MCF 10A (cell line): ENCODE measurements around the gene AHNAK. TPM values are rescaled to one million over a fixed set of nuclear protein-coding genes. Genes with fewer than 3 reads are reported as not detected.

Experiments used
- BruUV-seq: library from RNA; stranded (reverse); fragments of 400-500 nt; replicated peaks from 2 replicates; lab custom pipeline; 2021; lab: Mats Ljungman, UMichigan
- CTCF ChIA-PET: fragments of 300-600 bp; sonication (Branson Sonifier 250); formaldehyde crosslinking; extraction: SDS; loops from one replicate; lab custom pipeline; 2021; ENCODE audit warnings: antibody characterized with exemption, inconsistent platforms; lab: Yijun Ruan, JAX
- POLR2A ChIA-PET: fragments of 300-600, 350-650 bp; sonication (Branson Sonifier 250); formaldehyde crosslinking; extraction: SDS; loops from one replicate; lab custom pipeline; 2020; ENCODE audit warnings: antibody characterized with exemption, inconsistent platforms; lab: Yijun Ruan, JAX
- DNase-seq: peaks from one replicate; pipeline ENCODE4 v3.0.0-alpha.2; 2018; ENCODE audit not compliant: unreplicated experiment
- H3K27ac Mint-ChIP-seq: one replicate; pipeline ENCODE4 v1.8.0; 2022; ENCODE audit warnings: mild to moderate bottlenecking, low read depth, mixed read lengths; ENCODE audit not compliant: unreplicated experiment
- H3K27me3 Mint-ChIP-seq: one replicate; pipeline ENCODE4 v1.8.0; 2022; ENCODE audit warnings: mixed read lengths; ENCODE audit not compliant: insufficient read depth, unreplicated experiment
- H3K36me3 Mint-ChIP-seq: one replicate; pipeline ENCODE4 v1.8.0; 2022; ENCODE audit warnings: mild to moderate bottlenecking, moderate library complexity, mixed read lengths; ENCODE audit not compliant: insufficient read depth, unreplicated experiment
- H3K4me1 Mint-ChIP-seq: one replicate; pipeline ENCODE4 v1.8.0; 2022; ENCODE audit warnings: mixed read lengths; ENCODE audit not compliant: insufficient read depth, unreplicated experiment
- H3K4me3 Mint-ChIP-seq: one replicate; pipeline ENCODE4 v1.8.0; 2022; ENCODE audit warnings: mild to moderate bottlenecking, moderate library complexity, mixed read lengths; ENCODE audit not compliant: unreplicated experiment
- H3K9me3 Mint-ChIP-seq: one replicate; pipeline ENCODE4 v1.8.0; 2022; ENCODE audit warnings: mixed read lengths; ENCODE audit not compliant: unreplicated experiment
- CTCF ChIP-seq: fragments of 200-600 bp; IDR thresholded peaks from one replicate; pipeline ENCODE4 v1.8.0; 2022; ENCODE audit warnings: antibody characterized with exemption, mild to moderate bottlenecking; ENCODE audit not compliant: unreplicated experiment
- intact Hi-C: fragments of 100-400 bp; cut with micrococcal nuclease; formaldehyde crosslinking; loops from 2 replicates; pipeline ENCODE4 v1.14.1; 2022
- total RNA-seq: library from RNA; stranded (reverse); gene quantifications from 2 replicates; pipeline ENCODE4 v1.2.3, GENCODE V29; 2022

AHNAK gene
- total RNA-seq, 1 experiment from 2014 or later = 429 TPM

GRCh38 chr11:62535802-62536201, 10.8 kb downstream of the AHNAK start:
- no peak for DNase-seq
- H3K9me3 Mint-ChIP-seq = no peaks in the 10 kb centered on the region
- CTCF ChIA-PET = interaction anchor here (13.1 kb wide), 1 partner anchor 23 kb away, joined by 225 read pairs; no protein-coding TSS in a partner anchor
- no peak overlapping the region for H3K4me3 Mint-ChIP-seq
- TF ChIP-seq CTCF = no peak
- no peak overlapping the region for H3K27ac Mint-ChIP-seq
- POLR2A ChIA-PET = no interaction called here
- peaks cover 22% of the 10 kb centered on the region for H3K4me1 Mint-ChIP-seq
- no peaks in the 10 kb centered on the region for H3K27me3 Mint-ChIP-seq
- BruUV-seq = no TSS peak
- peaks cover 81% of the 10 kb centered on the region for H3K36me3 Mint-ChIP-seq
- intact Hi-C loops = no loop called here

- intact Hi-C loops = no loop called here
- H3K36me3 Mint-ChIP-seq = peaks cover 86% of the 10 kb centered on the region
- CTCF ChIA-PET = interaction anchor here (1.1 to 2.6 kb wide), 2 partner anchors 8 to 110 kb away, joined by 3 to 15 read pairs; no protein-coding TSS in a partner anchor
- no peaks in the 10 kb centered on the region for H3K27me3 Mint-ChIP-seq
- TF ChIP-seq CTCF = no peak
- no peaks in the 10 kb centered on the region for H3K9me3 Mint-ChIP-seq
- no TSS peak for BruUV-seq
- DNase-seq = no peak
- POLR2A ChIA-PET = no interaction called here
- no peak overlapping the region for H3K4me3 Mint-ChIP-seq
- H3K27ac Mint-ChIP-seq = no peak overlapping the region
- H3K4me1 Mint-ChIP-seq = peaks cover 17% of the 10 kb centered on the region
Measured at GRCh38 chr11:62534779-62535545, 11.6 kb downstream of the AHNAK start.

- intact Hi-C loops = no loop called here
- CTCF ChIA-PET = no interaction called here
- no peak for TF ChIP-seq CTCF
Measured at GRCh38 chr11:62532096-62532495, 14.5 kb downstream of the AHNAK start.

GRCh38 chr11:62516736-62517371, 29.8 kb downstream of the AHNAK start:
- Mint-ChIP-seq H3K4me3 (no peak overlapping the region), H3K4me1 (no peaks in the 10 kb centered on the region), H3K27ac (no peak overlapping the region), H3K9me3 (no peaks in the 10 kb centered on the region), H3K36me3 (peaks cover 76% of the 10 kb centered on the region), H3K27me3 (no peaks in the 10 kb centered on the region)
- DNase-seq = no peak
- POLR2A ChIA-PET = interaction anchor here (1.6 kb wide), 1 partner anchor 8 kb away, joined by 4 read pairs; no protein-coding TSS in a partner anchor
- TF ChIP-seq CTCF = no peak
- CTCF ChIA-PET = interaction anchor here (0.6 to 1.0 kb wide), 3 partner anchors 8 to 122 kb away, joined by 3 read pairs; no protein-coding TSS in a partner anchor
- intact Hi-C loops = no loop called here
- TSS peak; percentile 2 for BruUV-seq

More at GRCh38 chr11:62532096-62532495, 14.5 kb downstream of the AHNAK start:
- no TSS peak for BruUV-seq
- Mint-ChIP-seq H3K27ac (no peak overlapping the region), H3K27me3 (no peaks in the 10 kb centered on the region), H3K9me3 (no peaks in the 10 kb centered on the region), H3K36me3 (peaks cover 100% of the 10 kb centered on the region), H3K4me1 (peaks cover 6% of the 10 kb centered on the region), H3K4me3 (no peak overlapping the region)
- POLR2A ChIA-PET = no interaction called here
- DNase-seq = no peak
